NT2/D1 (cell line): ENCODE measurements around the gene SULT1B1.

Experiments used
- DNase-seq: peaks from one replicate; pipeline ENCODE4 v3.0.0-alpha.2; 2011; ENCODE audit warnings: low read depth, low spot score
- H3K27me3 ChIP-seq: 2 replicates; pipeline ENCODE4 v1.6.0; 2011; ENCODE audit warnings: mild to moderate bottlenecking; ENCODE audit not compliant: insufficient read length, insufficient read depth
- H3K36me3 ChIP-seq: 2 replicates; pipeline ENCODE4 v1.6.1; 2011; ENCODE audit warnings: mild to moderate bottlenecking, low read length, mixed read lengths; ENCODE audit not compliant: insufficient read depth, insufficient read length
- H3K4me1 ChIP-seq: 2 replicates; pipeline ENCODE4 v1.5.1; 2011; ENCODE audit not compliant: insufficient read depth, insufficient read length
- H3K4me3 ChIP-seq: 2 replicates; pipeline ENCODE4 v1.5.1; 2011; ENCODE audit warnings: low read depth; ENCODE audit not compliant: insufficient read length
- H3K9ac ChIP-seq: 2 replicates; pipeline ENCODE4 v1.6.0; 2011; ENCODE audit warnings: low read depth; ENCODE audit not compliant: insufficient read length
- H3K9me3 ChIP-seq: 2 replicates; pipeline ENCODE4 v1.5.1; 2011; ENCODE audit warnings: mild to moderate bottlenecking, low read length; ENCODE audit not compliant: insufficient read depth
- SUZ12 ChIP-seq: IDR thresholded peaks from 2 replicates; pipeline ENCODE4 v1.6.1; 2011; ENCODE audit not compliant: insufficient read length, insufficient read depth; ENCODE audit errors: extremely low read depth
- YY1 ChIP-seq: IDR thresholded peaks from 2 replicates; pipeline ENCODE4 v1.6.1; 2011; ENCODE audit not compliant: insufficient read length, insufficient read depth
- ZNF274 ChIP-seq: IDR thresholded peaks from 2 replicates; pipeline ENCODE4 v1.6.1; 2011; ENCODE audit warnings: mild to moderate bottlenecking, low read depth, low read length

The SULT1B1 gene

GRCh38 chr4:69749771-69750170 is 10.6 kb downstream of the SULT1B1 start:
- Histone ChIP-seq H3K9me3 (no peaks in the 10 kb centered on the region), H3K4me3 (no peak overlapping the region), H3K9ac (no peak overlapping the region), H3K27me3 (no peaks in the 10 kb centered on the region), H3K4me1 (no peaks in the 10 kb centered on the region), H3K36me3 (no peaks in the 10 kb centered on the region)
- DNase-seq: no peak
- TF ChIP-seq ZNF274: no peak
- no peak for TF ChIP-seq SUZ12
- no peak for TF ChIP-seq YY1

- Histone ChIP-seq H3K4me3 (no peak overlapping the region), H3K36me3 (no peaks in the 10 kb centered on the region), H3K9me3 (no peaks in the 10 kb centered on the region), H3K27me3 (no peaks in the 10 kb centered on the region), H3K4me1 (no peaks in the 10 kb centered on the region), H3K9ac (no peak overlapping the region)
- no peak for TF ChIP-seq ZNF274
- no peak for TF ChIP-seq SUZ12
- TF ChIP-seq YY1: no peak
- DNase-seq: no peak
Measured at GRCh38 chr4:69748173-69748572, 12.2 kb downstream of the SULT1B1 start.

- DNase-seq: no peak
- Histone ChIP-seq H3K9me3 (peaks cover 4% of the 10 kb centered on the region; the same call in 1 of the 2 replicates), H3K4me1 (no peaks in the 10 kb centered on the region), H3K36me3 (no peaks in the 10 kb centered on the region), H3K4me3 (no peak overlapping the region), H3K27me3 (no peaks in the 10 kb centered on the region), H3K9ac (no peak overlapping the region)
- no peak for TF ChIP-seq SUZ12
- no peak for TF ChIP-seq YY1
- no peak for TF ChIP-seq ZNF274
Measured at GRCh38 chr4:69744157-69744478, 16.3 kb downstream of the SULT1B1 start.

- Histone ChIP-seq H3K27me3 (no peaks in the 10 kb centered on the region), H3K4me3 (no peak overlapping the region), H3K9ac (no peak overlapping the region), H3K9me3 (peaks cover 8% of the 10 kb centered on the region; the same call in 1 of the 2 replicates), H3K36me3 (no peaks in the 10 kb centered on the region), H3K4me1 (no peaks in the 10 kb centered on the region)
- no peak for TF ChIP-seq ZNF274
- TF ChIP-seq SUZ12: no peak
- TF ChIP-seq YY1: no peak
- DNase-seq: no peak
Measured at GRCh38 chr4:69743476-69744156, 16.8 kb downstream of the SULT1B1 start.

- TF ChIP-seq YY1 (no peak), ZNF274 (no peak), SUZ12 (no peak)
- no peak for DNase-seq
Measured at GRCh38 chr4:69742596-69742995, 17.8 kb downstream of the SULT1B1 start.

GRCh38 chr4:69738872-69739271 is 21.5 kb downstream of the SULT1B1 start:
- no peak overlapping the region for H3K4me3 ChIP-seq
- H3K9me3 ChIP-seq: peaks cover 8% of the 10 kb centered on the region; the same call in 1 of the 2 replicates
- H3K36me3 ChIP-seq: no peaks in the 10 kb centered on the region
- DNase-seq: no peak
- no peaks in the 10 kb centered on the region for H3K27me3 ChIP-seq
- no peaks in the 10 kb centered on the region for H3K4me1 ChIP-seq
- no peak overlapping the region for H3K9ac ChIP-seq
- TF ChIP-seq SUZ12 (no peak), ZNF274 (no peak), YY1 (no peak)

More at GRCh38 chr4:69742596-69742995, 17.8 kb downstream of the SULT1B1 start:
- Histone ChIP-seq H3K27me3 (no peaks in the 10 kb centered on the region), H3K9ac (no peak overlapping the region), H3K36me3 (no peaks in the 10 kb centered on the region), H3K4me3 (no peak overlapping the region), H3K4me1 (no peaks in the 10 kb centered on the region), H3K9me3 (peaks cover 8% of the 10 kb centered on the region; the same call in 1 of the 2 replicates)

- H3K9ac ChIP-seq: no peak overlapping the region
- no peaks in the 10 kb centered on the region for H3K36me3 ChIP-seq
- H3K9me3 ChIP-seq: peaks cover 8% of the 10 kb centered on the region; the same call in 1 of the 2 replicates
- TF ChIP-seq ZNF274 (no peak), SUZ12 (no peak), YY1 (no peak)
- no peaks in the 10 kb centered on the region for H3K27me3 ChIP-seq
- H3K4me3 ChIP-seq: no peak overlapping the region
- H3K4me1 ChIP-seq: no peaks in the 10 kb centered on the region
- no peak for DNase-seq
Measured at GRCh38 chr4:69735119-69735518, 25.3 kb downstream of the SULT1B1 start.
